IPS-11a (cell line): ENCODE data around the gene ALDH5A1.

ENCODE experiments used
- H3K4me3 ChIP-seq: one replicate; pipeline ENCODE4 v1.5.1; 2013; ENCODE audit warnings: low read depth, low read length, control low read depth

ALDH5A1 gene

GRCh38 chr6:24522228-24523176, 27.7 kb downstream of the ALDH5A1 start:
- no peak overlapping the region for H3K4me3 ChIP-seq

GRCh38 chr6:24524329-24524728, 29.6 kb downstream of the ALDH5A1 start:
- no peak overlapping the region for H3K4me3 ChIP-seq

- H3K4me3 ChIP-seq: no peak overlapping the region
Observed at GRCh38 chr6:24524805-24525204, 30.0 kb downstream of the ALDH5A1 start.

DNA sequence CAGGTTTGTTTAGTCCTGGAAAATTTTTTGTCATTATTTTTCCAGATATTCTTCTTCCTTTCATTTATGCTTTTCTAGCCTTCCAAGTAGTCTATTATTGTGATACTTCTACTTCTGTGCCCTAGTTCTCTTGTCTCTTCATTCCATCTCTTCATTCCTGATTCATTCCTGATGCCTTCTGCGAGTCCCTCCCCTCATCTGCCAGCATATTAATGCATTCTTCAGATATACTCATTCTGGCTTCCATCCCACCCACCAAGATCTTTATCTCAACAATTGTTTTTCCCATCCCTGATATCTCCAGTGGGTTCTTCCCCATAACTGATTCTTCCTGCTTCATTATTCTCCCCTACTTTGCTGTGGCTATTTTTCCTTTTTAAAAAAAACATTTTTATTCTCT, 35.2 kb downstream of the ALDH5A1 start:
- no peak overlapping the region for H3K4me3 ChIP-seq

GRCh38 chr6:24534329-24534728, 39.6 kb downstream of the ALDH5A1 start:
- no peak overlapping the region for H3K4me3 ChIP-seq

DNA sequence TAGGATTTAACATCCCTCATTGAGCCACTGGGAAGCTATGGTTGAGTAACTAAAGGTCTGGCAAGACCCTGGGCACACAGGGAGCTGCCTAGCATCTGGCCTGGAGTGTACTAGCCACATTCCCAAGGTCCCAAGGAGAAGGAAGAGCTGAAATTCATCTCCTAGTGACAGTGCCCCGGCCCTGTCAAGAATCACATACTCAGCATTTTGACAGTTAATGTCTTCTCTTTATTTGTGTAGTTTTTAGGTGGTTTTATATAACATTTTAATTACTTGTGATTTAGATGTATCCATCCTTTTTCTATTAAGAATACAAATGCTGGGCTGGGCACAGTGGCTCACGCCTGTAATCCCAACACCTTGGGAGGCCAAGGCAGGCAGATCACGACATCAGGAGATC, 40.4 kb downstream of the ALDH5A1 start:
- H3K4me3 ChIP-seq: no peak overlapping the region

GRCh38 chr6:24536466-24536865, 41.7 kb downstream of the ALDH5A1 start:
- no peak overlapping the region for H3K4me3 ChIP-seq

GRCh38 chr6:24537082-24537699, 42.4 kb downstream of the ALDH5A1 start:
- H3K4me3 ChIP-seq: no peak overlapping the region

DNA sequence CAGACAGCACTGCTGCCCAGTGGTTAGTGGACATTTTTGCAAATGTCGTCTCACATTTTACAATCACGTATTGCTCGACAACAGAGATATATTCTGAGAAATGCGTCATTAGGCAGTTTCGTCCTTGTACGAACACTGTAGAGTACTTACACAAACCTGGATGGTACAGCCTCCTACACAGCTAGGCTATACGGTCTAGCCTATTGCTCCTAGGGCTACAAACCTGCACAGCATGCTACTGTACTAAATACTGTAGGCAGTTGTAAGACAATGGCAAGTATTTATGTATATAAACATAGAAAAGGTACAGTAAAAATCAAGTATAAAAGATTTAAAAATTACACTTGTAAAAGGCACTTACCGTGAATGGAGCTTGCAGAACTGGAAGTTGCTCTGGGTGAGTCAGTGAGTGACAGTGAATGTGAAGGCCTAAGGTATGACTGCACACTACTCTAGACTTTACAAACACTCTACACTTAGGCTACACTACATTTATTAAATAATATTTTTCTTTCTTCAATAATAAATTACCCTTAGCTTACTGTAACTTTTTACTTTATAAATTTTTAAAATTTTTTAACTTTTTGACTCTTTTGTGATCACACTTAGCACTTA, 43.1 kb downstream of the ALDH5A1 start:
- no peak overlapping the region for H3K4me3 ChIP-seq

- H3K4me3 ChIP-seq: no peak overlapping the region
Observed at GRCh38 chr6:24539416-24539815, 44.6 kb downstream of the ALDH5A1 start.

GRCh38 chr6:24540197-24540596, 45.4 kb downstream of the ALDH5A1 start:
- no peak overlapping the region for H3K4me3 ChIP-seq

DNA sequence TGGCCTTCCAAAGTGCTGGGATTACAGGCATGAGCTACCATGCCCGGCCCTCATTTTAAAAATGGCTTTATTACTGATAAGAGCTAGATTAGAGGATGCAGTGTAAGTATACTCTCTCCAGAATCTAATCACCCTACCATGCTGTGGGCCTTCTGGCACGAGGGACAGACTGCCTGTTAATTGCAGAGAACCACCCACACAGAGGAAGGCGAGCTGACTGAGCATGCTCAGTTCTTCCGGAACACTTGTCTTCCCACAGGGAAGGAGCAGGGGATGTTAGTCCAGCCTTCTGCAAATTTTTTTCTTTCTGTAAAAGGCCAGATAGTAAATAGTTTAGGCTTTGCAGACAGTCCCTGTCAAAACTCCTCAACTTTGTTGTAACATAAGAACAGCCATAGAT, 48.9 kb downstream of the ALDH5A1 start:
- H3K4me3 ChIP-seq: no peak overlapping the region

- H3K4me3 ChIP-seq: no peak overlapping the region
Observed at GRCh38 chr6:24545183-24545582, 50.4 kb downstream of the ALDH5A1 start.

GRCh38 chr6:24545691-24546090, 50.9 kb downstream of the ALDH5A1 start:
- H3K4me3 ChIP-seq: no peak overlapping the region

DNA sequence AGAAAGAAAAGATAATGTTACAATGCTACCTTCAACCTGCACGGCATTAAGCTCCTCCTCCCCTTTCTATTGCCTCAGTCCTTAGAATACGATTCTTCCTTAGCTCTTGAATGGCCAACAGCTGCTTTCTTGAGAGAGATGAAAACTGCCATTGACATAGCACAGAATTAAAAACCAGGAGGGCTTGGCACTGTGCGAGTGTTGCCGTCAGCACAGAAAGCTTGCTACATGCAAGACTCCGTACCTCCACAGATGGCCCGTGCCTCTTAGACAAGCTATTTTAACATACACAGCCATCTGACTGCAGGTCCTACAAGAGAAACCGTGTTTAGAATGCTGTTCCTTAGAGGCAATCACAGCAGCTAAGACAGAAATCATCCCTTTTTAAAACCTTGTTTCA, 51.7 kb downstream of the ALDH5A1 start:
- H3K4me3 ChIP-seq: no peak overlapping the region

GRCh38 chr6:24547243-24547642, 52.5 kb downstream of the ALDH5A1 start:
- H3K4me3 ChIP-seq: no peak overlapping the region

DNA sequence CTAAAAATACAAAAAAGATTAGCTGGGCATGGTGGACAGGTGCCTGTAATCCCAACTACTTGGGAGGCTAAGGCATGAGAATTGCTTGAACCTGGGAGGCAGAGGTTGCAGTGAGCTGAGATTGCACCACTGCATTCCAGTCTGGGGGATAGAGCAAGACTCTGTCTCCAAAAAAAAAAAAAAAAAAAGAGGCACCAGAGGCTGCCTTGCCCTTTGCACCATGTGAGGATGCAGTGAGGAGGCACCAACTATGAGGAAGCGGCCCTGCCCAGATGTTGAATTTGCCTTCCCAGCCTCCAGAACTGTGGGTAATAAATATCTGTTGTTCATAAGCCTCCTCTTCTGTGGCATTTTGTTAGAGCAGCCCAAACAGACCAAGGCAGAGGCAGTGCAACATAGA, 54.4 kb downstream of the ALDH5A1 start:
- no peak overlapping the region for H3K4me3 ChIP-seq

GRCh38 chr6:24549674-24550353, 55.0 kb downstream of the ALDH5A1 start:
- H3K4me3 ChIP-seq: no peak overlapping the region

- no peak overlapping the region for H3K4me3 ChIP-seq
Observed at GRCh38 chr6:24551139-24551538, 56.4 kb downstream of the ALDH5A1 start.

GRCh38 chr6:24554474-24554873, 59.7 kb downstream of the ALDH5A1 start:
- no peak overlapping the region for H3K4me3 ChIP-seq

- H3K4me3 ChIP-seq: no peak overlapping the region
Observed at GRCh38 chr6:24558516-24558915, 63.7 kb downstream of the ALDH5A1 start.
